ENCODE results near the gene ZC3H8.

Gene ZC3H8

DNA sequence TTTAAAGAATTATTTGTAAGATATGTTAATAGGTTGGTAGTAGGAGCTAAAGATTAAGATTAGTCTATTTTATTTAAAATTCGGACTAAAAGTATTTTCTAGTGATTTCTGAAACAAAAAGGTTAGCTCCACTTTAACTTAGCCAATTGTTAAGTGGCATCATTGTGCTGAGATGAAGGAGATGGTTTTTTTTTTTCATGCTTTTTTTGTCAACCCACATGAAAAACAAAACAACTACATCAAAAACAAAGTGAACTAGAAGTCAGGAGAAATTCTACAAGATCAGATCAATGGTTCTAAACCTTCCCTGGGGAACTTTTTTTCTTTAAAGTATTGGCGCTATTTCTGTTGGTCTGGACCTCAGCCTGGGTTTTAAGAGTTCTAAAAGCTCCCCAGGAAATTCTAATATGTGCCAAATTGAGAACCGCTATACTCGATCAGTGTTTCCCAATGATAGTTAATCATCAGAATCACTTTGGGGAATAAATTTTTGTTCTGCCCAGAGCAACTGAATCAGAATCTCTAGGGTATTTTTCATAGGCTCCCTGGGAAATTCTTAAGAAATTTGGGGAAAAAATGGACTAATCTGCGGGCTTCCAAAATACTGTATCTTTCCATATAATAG, 22.9 kb upstream of the ZC3H8 start:
- TF ChIP-seq, protein P1, sequence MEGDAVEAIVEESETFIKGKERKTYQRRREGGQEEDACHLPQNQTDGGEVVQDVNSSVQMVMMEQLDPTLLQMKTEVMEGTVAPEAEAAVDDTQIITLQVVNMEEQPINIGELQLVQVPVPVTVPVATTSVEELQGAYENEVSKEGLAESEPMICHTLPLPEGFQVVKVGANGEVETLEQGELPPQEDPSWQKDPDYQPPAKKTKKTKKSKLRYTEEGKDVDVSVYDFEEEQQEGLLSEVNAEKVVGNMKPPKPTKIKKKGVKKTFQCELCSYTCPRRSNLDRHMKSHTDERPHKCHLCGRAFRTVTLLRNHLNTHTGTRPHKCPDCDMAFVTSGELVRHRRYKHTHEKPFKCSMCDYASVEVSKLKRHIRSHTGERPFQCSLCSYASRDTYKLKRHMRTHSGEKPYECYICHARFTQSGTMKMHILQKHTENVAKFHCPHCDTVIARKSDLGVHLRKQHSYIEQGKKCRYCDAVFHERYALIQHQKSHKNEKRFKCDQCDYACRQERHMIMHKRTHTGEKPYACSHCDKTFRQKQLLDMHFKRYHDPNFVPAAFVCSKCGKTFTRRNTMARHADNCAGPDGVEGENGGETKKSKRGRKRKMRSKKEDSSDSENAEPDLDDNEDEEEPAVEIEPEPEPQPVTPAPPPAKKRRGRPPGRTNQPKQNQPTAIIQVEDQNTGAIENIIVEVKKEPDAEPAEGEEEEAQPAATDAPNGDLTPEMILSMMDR (IDR thresholded peaks at IDR 0.05; ENCODE audit: low read depth, low read length): no peak
- Histone ChIP-seq H3K36me3 (peaks cover 4% of the 10 kb centered on the region), H3K27ac (no peak overlapping the region), H3K27me3 (ENCODE audit: insufficient read depth, low read depth, severe bottlenecking) (no peaks in the 10 kb centered on the region), H3K4me3 (ENCODE audit: low read depth, low read length) (no peak overlapping the region), H3K9me3 (ENCODE audit: severe bottlenecking) (no peaks in the 10 kb centered on the region)
- no peak for DNase-seq

DNA sequence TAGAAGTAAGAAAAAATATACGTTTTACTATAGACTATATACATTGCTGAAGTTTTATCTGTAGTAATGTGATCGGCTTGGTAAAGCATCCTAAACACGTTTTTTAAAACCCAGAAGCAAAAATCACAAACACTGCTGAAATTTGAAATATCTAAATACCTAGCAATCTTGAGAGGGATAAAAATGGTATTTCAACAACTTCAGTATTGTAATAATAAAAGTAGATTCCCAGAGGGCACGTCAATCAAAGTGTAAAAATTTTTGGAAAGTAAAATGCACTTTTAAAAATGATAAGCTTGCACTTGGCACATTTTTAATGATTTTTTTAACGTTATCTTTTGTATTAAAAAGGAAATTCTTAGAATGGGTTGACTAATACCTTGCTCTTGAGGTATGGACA, 22.1 kb upstream of the ZC3H8 start:
- peak overlapping the region; percentile 60 for H3K4me3 ChIP-seq (ENCODE audit: low read depth, low read length)
- H3K27ac ChIP-seq: no peak overlapping the region
- H3K36me3 ChIP-seq: peaks cover 4% of the 10 kb centered on the region
- no peaks in the 10 kb centered on the region for H3K9me3 ChIP-seq (ENCODE audit: severe bottlenecking)
- H3K27me3 ChIP-seq (ENCODE audit: insufficient read depth, low read depth, severe bottlenecking): no peaks in the 10 kb centered on the region
- TF ChIP-seq, protein P1 (IDR thresholded peaks at IDR 0.05; ENCODE audit: low read depth, low read length): no peak
- DNase-seq: no peak

DNA sequence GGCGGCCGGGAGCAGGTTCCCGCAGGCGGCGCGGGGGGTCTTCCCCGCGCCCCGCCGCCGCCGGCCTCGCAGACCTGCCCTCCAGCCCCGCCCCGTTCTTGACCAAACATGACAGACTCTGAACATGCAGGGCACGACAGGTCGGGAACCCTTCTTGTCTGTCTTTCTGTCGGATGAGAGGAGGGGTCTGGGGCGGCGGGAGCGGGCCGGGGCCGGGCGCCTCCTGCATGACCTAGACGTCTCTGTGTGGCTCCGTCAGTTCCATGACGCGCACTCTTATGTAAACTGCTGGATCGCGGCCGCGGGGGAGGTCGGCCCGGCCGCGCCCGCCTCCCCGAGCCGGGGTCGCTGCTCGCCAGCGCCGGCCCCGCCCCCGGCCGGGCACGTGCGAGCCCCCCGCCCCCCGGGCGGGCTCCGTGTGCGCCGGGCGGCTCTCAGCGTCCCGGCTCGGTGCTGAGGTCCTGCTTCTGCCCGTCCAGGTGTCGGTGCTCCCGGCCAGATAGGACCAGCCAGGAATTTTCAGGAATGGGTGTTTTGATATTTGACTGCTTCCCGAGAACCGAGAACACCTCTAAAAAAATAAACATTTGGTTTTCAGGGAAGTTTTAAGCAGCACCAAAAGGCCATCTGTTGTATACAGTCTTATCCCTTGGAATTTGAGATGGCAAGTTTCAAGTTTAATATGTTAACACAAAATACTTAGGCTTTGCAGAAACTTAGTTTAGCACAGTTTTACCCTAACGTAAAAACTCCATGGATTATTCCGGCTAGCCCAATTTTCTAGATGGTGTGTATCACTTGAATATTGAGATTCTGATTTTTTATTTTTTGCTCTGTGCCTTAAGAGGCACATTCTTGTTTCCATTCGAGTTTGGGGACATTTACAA, 21.3 kb upstream of the ZC3H8 start:
- peak; percentile 83 for DNase-seq
- TF ChIP-seq, protein P1 (IDR thresholded peaks at IDR 0.05; ENCODE audit: low read depth, low read length): no peak
- peak overlapping the region; percentile 99 for H3K27ac ChIP-seq
- H3K9me3 ChIP-seq (ENCODE audit: severe bottlenecking): no peaks in the 10 kb centered on the region
- no peaks in the 10 kb centered on the region for H3K27me3 ChIP-seq (ENCODE audit: insufficient read depth, low read depth, severe bottlenecking)
- H3K4me3 ChIP-seq (ENCODE audit: low read depth, low read length): peak overlapping the region; percentile 60
- H3K36me3 ChIP-seq: peaks cover 4% of the 10 kb centered on the region

DNA sequence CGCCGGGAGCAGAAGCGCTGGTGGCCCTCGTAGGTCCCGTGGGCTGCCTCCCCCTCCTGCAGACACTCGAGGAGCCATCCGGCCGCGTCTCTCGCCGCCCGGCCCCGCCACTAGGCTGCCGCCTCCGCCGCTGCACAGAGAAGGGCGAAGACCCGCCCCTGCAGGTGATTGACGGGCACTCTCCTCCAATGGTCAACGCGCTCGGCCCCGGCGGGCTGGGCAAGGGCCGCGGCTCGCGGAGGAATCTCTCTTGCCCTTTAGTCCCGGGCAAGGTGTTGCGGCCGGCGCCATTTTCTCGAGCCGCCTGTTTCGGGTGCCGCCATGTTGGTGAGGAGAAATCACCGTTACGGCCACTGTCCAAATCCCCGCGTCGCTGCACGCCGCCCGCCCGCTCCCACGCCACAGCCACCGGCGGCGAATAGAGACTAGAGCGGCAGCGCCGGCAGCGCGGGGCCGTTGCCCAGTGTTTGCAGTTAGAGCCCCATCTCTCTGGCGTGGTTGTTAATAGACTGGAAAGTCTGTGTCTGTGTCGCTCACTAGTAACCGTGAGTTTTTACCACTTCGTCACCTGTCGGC, 20.6 kb upstream of the ZC3H8 start, which contains the start of gene ZC3H6:
Gene ZC3H6 (plus strand): TSS at position 287 of the 576 bp plus-strand sequence. CDS start 398 bp downstream, outside the sequence.
- H3K4me3 ChIP-seq (ENCODE audit: low read depth, low read length): peak within 1 kb of the TSS; percentile 60
- TF ChIP-seq, protein P1 (IDR thresholded peaks at IDR 0.05; ENCODE audit: low read depth, low read length): no peak
- no peaks in the 10 kb centered on the region for H3K9me3 ChIP-seq (ENCODE audit: severe bottlenecking)
- H3K36me3 ChIP-seq: peaks cover 4% of the 10 kb centered on the region
- DNase-seq: peak; percentile 98
- peak within 1 kb of the TSS; percentile 99 for H3K27ac ChIP-seq
- no peaks in the 10 kb centered on the region for H3K27me3 ChIP-seq (ENCODE audit: insufficient read depth, low read depth, severe bottlenecking)

DNA sequence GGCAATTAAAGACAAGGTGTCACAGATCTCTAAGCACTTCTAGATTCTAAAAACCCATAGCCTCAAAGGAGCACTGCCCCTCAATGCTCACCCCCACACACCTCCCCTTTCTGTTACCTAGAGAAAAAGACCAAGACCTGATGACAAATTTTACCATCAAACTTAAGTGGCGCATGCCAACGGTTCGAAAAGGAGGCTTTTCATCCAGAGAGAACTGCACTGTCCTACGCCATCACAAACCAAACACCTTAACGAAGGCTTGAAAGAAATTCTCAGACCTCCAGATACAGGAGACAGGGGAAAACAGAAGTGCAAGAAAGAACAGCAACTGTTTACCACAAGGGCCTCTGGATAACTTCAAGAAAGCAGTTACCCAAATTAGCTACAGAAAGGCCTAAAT, 18.5 kb upstream of the ZC3H8 start:
- Histone ChIP-seq H3K4me3 (ENCODE audit: low read depth, low read length) (no peak overlapping the region), H3K36me3 (peaks cover 4% of the 10 kb centered on the region), H3K27ac (no peak overlapping the region), H3K9me3 (ENCODE audit: severe bottlenecking) (no peaks in the 10 kb centered on the region), H3K27me3 (ENCODE audit: insufficient read depth, low read depth, severe bottlenecking) (no peaks in the 10 kb centered on the region)
- TF ChIP-seq, protein P1 (IDR thresholded peaks at IDR 0.05; ENCODE audit: low read depth, low read length): no peak
- no peak for DNase-seq
